Neuronal stem cell (in vitro differentiated cells): ENCODE results near the gene CDH13.

Source experiments
- DNase-seq: peaks from one replicate; pipeline ENCODE4 v3.0.0-alpha.2; 2013; ENCODE audit warnings: low spot score
- H2AFZ ChIP-seq: one replicate; pipeline ENCODE4 v1.6.1; 2013; ENCODE audit warnings: mild to moderate bottlenecking, low read length, inconsistent platforms
- H2AK5ac ChIP-seq: 2 replicates; pipeline ENCODE4 v1.6.1; 2013; ENCODE audit warnings: low read depth, mild to moderate bottlenecking, inconsistent platforms, low read length, moderate library complexity, mixed read lengths
- H2BK120ac ChIP-seq: 2 replicates; pipeline ENCODE4 v1.6.1; 2013; ENCODE audit warnings: low read depth, mild to moderate bottlenecking, inconsistent platforms, low read length, moderate library complexity, mixed read lengths
- H2BK12ac ChIP-seq: one replicate; pipeline ENCODE4 v1.6.1; 2013; ENCODE audit warnings: low read length, inconsistent platforms
- H2BK15ac ChIP-seq: 2 replicates; pipeline ENCODE4 v1.6.1; 2013; ENCODE audit warnings: mild to moderate bottlenecking, low read length, inconsistent platforms, mixed read lengths
- H2BK5ac ChIP-seq: one replicate; pipeline ENCODE4 v1.6.1; 2013; ENCODE audit warnings: inconsistent platforms, mild to moderate bottlenecking, low read length, moderate library complexity
- H3K14ac ChIP-seq: one replicate; pipeline ENCODE4 v1.6.1; 2013; ENCODE audit warnings: low read length, inconsistent platforms
- H3K18ac ChIP-seq: 2 replicates; pipeline ENCODE4 v1.6.1; 2013; ENCODE audit warnings: low read length, inconsistent platforms
- H3K23ac ChIP-seq: 2 replicates; pipeline ENCODE4 v1.6.1; 2013; ENCODE audit warnings: low read depth, mild to moderate bottlenecking, mixed read lengths, low read length, inconsistent platforms; ENCODE audit not compliant: poor library complexity
- H3K27ac ChIP-seq: replicated peaks from 3 replicates; pipeline ENCODE4 v1.5.1; 2013; ENCODE audit warnings: low read length, inconsistent platforms
- H3K27me3 ChIP-seq, 3 experiments: 2 replicates each; pipeline ENCODE4 v1.6.1; 2013; ENCODE audit warnings: low read length in 3 of 3, mild to moderate bottlenecking in 2 of 3, inconsistent platforms in 1 of 3, low read depth in 1 of 3, mixed read lengths in 1 of 3, moderate library complexity in 1 of 3; ENCODE audit not compliant: control insufficient read depth in 3 of 3, insufficient read depth in 3 of 3
- H3K36me3 ChIP-seq, 2 donors: replicated peaks in 1 of 2; 2 replicates each; pipeline ENCODE4 v1.6.1; 2013; ENCODE audit warnings: low read length in 2 of 2; ENCODE audit not compliant: control insufficient read depth in 2 of 2, insufficient read depth in 2 of 2
- H3K4ac ChIP-seq: 2 replicates; pipeline ENCODE4 v1.6.1; 2013; ENCODE audit warnings: inconsistent platforms, mild to moderate bottlenecking, low read length, moderate library complexity
- H3K4me1 ChIP-seq, 2 donors: 1 replicate in 1 of 2; 2 replicates in 1 of 2; pipeline ENCODE4 v1.6.1; 2013; ENCODE audit warnings: low read length in 2 of 2, low read depth in 1 of 2; ENCODE audit not compliant: control insufficient read depth in 2 of 2, insufficient read depth in 1 of 2
- H3K4me2 ChIP-seq: one replicate; pipeline ENCODE4 v1.6.1; 2013; ENCODE audit warnings: mild to moderate bottlenecking, low read length, inconsistent platforms; ENCODE audit not compliant: insufficient read depth, poor library complexity, severe bottlenecking
- H3K4me3 ChIP-seq, 2 donors: 2 replicates each; pipeline ENCODE4 v1.5.1; 2013; ENCODE audit warnings: low read length in 2 of 2, mild to moderate bottlenecking in 2 of 2, inconsistent platforms in 1 of 2, moderate library complexity in 1 of 2
- H3K79me1 ChIP-seq: one replicate; pipeline ENCODE4 v1.6.1; 2013; ENCODE audit warnings: low read depth, mild to moderate bottlenecking, inconsistent platforms, low read length, moderate library complexity
- H3K9ac ChIP-seq: one replicate; pipeline ENCODE4 v1.6.1; 2013; ENCODE audit warnings: mild to moderate bottlenecking, low read depth, low read length, inconsistent platforms; ENCODE audit not compliant: poor library complexity
- H3K9me3 ChIP-seq, 2 donors: replicated peaks in 1 of 2; 2 replicates each; pipeline versions ENCODE3 to v1.6.1; 2013; ENCODE audit warnings: low read length in 2 of 2, mild to moderate bottlenecking in 2 of 2, inconsistent platforms in 1 of 2, low read depth in 1 of 2, mixed read lengths in 1 of 2, moderate library complexity in 1 of 2; ENCODE audit not compliant: control insufficient read depth in 2 of 2, insufficient read depth in 1 of 2
- H4K8ac ChIP-seq: one replicate; pipeline ENCODE4 v1.6.1; 2013; ENCODE audit warnings: low read depth, mild to moderate bottlenecking, inconsistent platforms, low read length, moderate library complexity
- H4K91ac ChIP-seq: one replicate; pipeline ENCODE4 v1.6.1; 2013; ENCODE audit warnings: low read length, low read depth, mild to moderate bottlenecking, inconsistent platforms; ENCODE audit not compliant: poor library complexity
- WGBS, 2 donors: extraction: QIAGEN DNeasy Blood & Tissue Kit; methylation state at CpG; one replicate each; pipeline ENCODE4 v1.1.7; 2013; ENCODE audit warnings: missing lambda C conversion rate in 2 of 2, mixed read lengths in 1 of 2; ENCODE audit not compliant: insufficient read length in 2 of 2, insufficient replicate concordance in 1 of 2; ENCODE audit errors: extremely low coverage in 2 of 2; 5-methylcytosine and 5-hydroxymethylcytosine counted together

CDH13 gene

GRCh38 chr16:83253521-83253920 lies 626.8 kb downstream of the CDH13 start:
- Histone ChIP-seq H3K9ac (no peak overlapping the region), H3K4me1 (no peaks in the 10 kb centered on the region), H2BK120ac (no peak overlapping the region), H3K14ac (no peak overlapping the region), H2BK12ac (no peak overlapping the region), H3K4me2 (no peak overlapping the region), H2AK5ac (no peak overlapping the region), H3K79me1 (no peaks in the 10 kb centered on the region), H2BK15ac (no peak overlapping the region), H3K18ac (no peak overlapping the region), H3K4ac (no peak overlapping the region), H2BK5ac (no peak overlapping the region), H3K23ac (no peak overlapping the region), H3K9me3 (no peaks in the 10 kb centered on the region), H4K91ac (no peak overlapping the region), H3K27me3 (no peaks in the 10 kb centered on the region), H4K8ac (no peak overlapping the region), H3K4me3 (no peak overlapping the region), H3K27ac (no peak overlapping the region), H3K36me3 (no peaks in the 10 kb centered on the region), H2AFZ (no peak overlapping the region)
- WGBS, 2 donors, result no CpG with 5 or more reads among the region's 3 CpGs
- DNase-seq, result no peak

- Histone ChIP-seq H4K91ac (no peak overlapping the region), H2AFZ (no peak overlapping the region), H3K4me3 (no peak overlapping the region), H2AK5ac (no peak overlapping the region), H3K36me3 (no peaks in the 10 kb centered on the region), H2BK5ac (no peak overlapping the region), H3K9me3 (no peaks in the 10 kb centered on the region), H2BK12ac (no peak overlapping the region), H2BK15ac (no peak overlapping the region), H4K8ac (no peak overlapping the region), H3K4me2 (no peak overlapping the region), H3K27me3 (no peaks in the 10 kb centered on the region), H3K79me1 (no peaks in the 10 kb centered on the region), H3K9ac (no peak overlapping the region), H3K23ac (no peak overlapping the region), H2BK120ac (no peak overlapping the region), H3K18ac (no peak overlapping the region), H3K14ac (no peak overlapping the region), H3K4me1 (no peaks in the 10 kb centered on the region), H3K4ac (no peak overlapping the region), H3K27ac (no peak overlapping the region)
- no peak for DNase-seq
- no CpG with 5 or more reads among the region's 9 CpGs for WGBS, 2 donors
Observed at GRCh38 chr16:83258366-83258928, 631.7 kb downstream of the CDH13 start.

GRCh38 chr16:83266848-83267553 lies 640.2 kb downstream of the CDH13 start:
- no peak overlapping the region for H3K9ac ChIP-seq
- no peaks in the 10 kb centered on the region for H3K36me3 ChIP-seq
- no peak overlapping the region for H2AK5ac ChIP-seq
- H3K4me1 ChIP-seq, result no peaks in the 10 kb centered on the region
- DNase-seq, result no peak
- no peak overlapping the region for H2BK5ac ChIP-seq
- H3K9me3 ChIP-seq, result no peaks in the 10 kb centered on the region
- no peak overlapping the region for H3K4me2 ChIP-seq
- H4K8ac ChIP-seq, result no peak overlapping the region
- no peak overlapping the region for H3K27ac ChIP-seq
- H2BK15ac ChIP-seq, result no peak overlapping the region
- H3K4ac ChIP-seq, result no peak overlapping the region
- no peak overlapping the region for H3K4me3 ChIP-seq
- no peaks in the 10 kb centered on the region for H3K27me3 ChIP-seq
- H3K14ac ChIP-seq, result no peak overlapping the region
- H2AFZ ChIP-seq, result no peak overlapping the region
- no peak overlapping the region for H2BK12ac ChIP-seq
- no peak overlapping the region for H3K18ac ChIP-seq
- no peak overlapping the region for H4K91ac ChIP-seq
- H3K79me1 ChIP-seq, result no peaks in the 10 kb centered on the region
- no peak overlapping the region for H3K23ac ChIP-seq
- WGBS, 2 donors, result no CpG with 5 or more reads among the region's 7 CpGs
- no peak overlapping the region for H2BK120ac ChIP-seq

- Histone ChIP-seq H3K4me3 (no peak overlapping the region), H3K9me3 (no peaks in the 10 kb centered on the region), H2BK5ac (no peak overlapping the region), H3K18ac (no peak overlapping the region), H4K91ac (no peak overlapping the region), H3K23ac (no peak overlapping the region), H3K9ac (no peak overlapping the region), H3K4ac (no peak overlapping the region), H3K27me3 (no peaks in the 10 kb centered on the region), H4K8ac (no peak overlapping the region), H3K4me2 (no peak overlapping the region), H2AFZ (no peak overlapping the region), H3K36me3 (no peaks in the 10 kb centered on the region), H2BK120ac (no peak overlapping the region), H2BK15ac (no peak overlapping the region), H3K27ac (no peak overlapping the region), H3K14ac (no peak overlapping the region), H2BK12ac (no peak overlapping the region), H3K4me1 (no peaks in the 10 kb centered on the region), H2AK5ac (no peak overlapping the region), H3K79me1 (no peaks in the 10 kb centered on the region)
- DNase-seq, result no peak
- WGBS, 2 donors, result no CpG with 5 or more reads among the region's 3 CpGs
Observed at GRCh38 chr16:83268169-83268568, 641.4 kb downstream of the CDH13 start.
